Bronchial epithelial cell (primary cell): ENCODE measurements around the gene SLC10A2. TPM values are rescaled to one million over a fixed set of nuclear protein-coding genes. Genes with fewer than 3 reads are reported as not detected.
A peak's percentile ranks its signal among the peaks of the same experiment; 100 is the strongest.

Experiments used
- DNase-seq: peaks from one replicate; pipeline ENCODE4 v3.0.0-alpha.2; 2010; ENCODE audit warnings: low read depth
- FAIRE-seq: peaks from 2 replicates; lab custom pipeline; 2011; peaks lifted over from hg19 to GRCh38; lab: Jason Lieb, UNC
- H3K27me3 ChIP-seq: 2 replicates; pipeline ENCODE4 v1.5.1; 2011; ENCODE audit warnings: low read length; ENCODE audit not compliant: control insufficient read depth, insufficient read depth
- H3K36me3 ChIP-seq: 2 replicates; pipeline ENCODE4 v1.5.1; 2011; ENCODE audit warnings: low read length; ENCODE audit not compliant: control insufficient read depth, insufficient read depth
- H3K4me3 ChIP-seq: 2 replicates; pipeline ENCODE4 v1.5.1; 2011; ENCODE audit warnings: mild to moderate bottlenecking, low read depth, low read length, control low read depth
- total RNA-seq: library from RNA; depleted of rRNA; stranded (reverse); fragments of >200 nt; gene quantifications from 2 replicates; pipeline ENCODE4 v1.2.1, GENCODE V29; 2014
- TF ChIP-seq, protein P1 (sequence below): IDR thresholded peaks from 2 replicates; pipeline ENCODE4 v1.5.1; 2011; ENCODE audit warnings: mild to moderate bottlenecking, moderate library complexity, low read length, control low read depth, inconsistent platforms; ENCODE audit not compliant: insufficient read depth, severe bottlenecking

SLC10A2 gene
- total RNA-seq, 1 donor from 2014 or later, result not detected

DNA sequence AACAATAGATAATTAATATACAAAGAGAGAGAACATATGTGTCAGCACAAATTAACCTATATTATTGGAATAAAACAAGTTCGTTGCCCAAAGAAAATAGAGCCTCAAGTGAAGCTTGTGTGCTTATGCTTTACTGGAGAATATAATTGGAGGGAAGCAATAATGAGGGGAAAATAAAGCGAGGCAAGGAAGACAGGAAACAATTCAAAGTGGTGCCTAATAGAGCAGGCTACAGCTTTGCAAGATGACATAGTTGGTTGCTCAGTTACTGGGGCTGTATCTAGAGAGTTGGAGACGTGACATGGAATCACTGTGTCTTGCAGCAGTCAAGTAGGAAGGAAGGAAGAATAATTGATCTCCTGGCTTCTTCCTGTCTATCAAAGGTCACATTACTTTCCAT lies 21.1 kb upstream of the SLC10A2 start:
- no peak for DNase-seq
- TF ChIP-seq, protein P1, sequence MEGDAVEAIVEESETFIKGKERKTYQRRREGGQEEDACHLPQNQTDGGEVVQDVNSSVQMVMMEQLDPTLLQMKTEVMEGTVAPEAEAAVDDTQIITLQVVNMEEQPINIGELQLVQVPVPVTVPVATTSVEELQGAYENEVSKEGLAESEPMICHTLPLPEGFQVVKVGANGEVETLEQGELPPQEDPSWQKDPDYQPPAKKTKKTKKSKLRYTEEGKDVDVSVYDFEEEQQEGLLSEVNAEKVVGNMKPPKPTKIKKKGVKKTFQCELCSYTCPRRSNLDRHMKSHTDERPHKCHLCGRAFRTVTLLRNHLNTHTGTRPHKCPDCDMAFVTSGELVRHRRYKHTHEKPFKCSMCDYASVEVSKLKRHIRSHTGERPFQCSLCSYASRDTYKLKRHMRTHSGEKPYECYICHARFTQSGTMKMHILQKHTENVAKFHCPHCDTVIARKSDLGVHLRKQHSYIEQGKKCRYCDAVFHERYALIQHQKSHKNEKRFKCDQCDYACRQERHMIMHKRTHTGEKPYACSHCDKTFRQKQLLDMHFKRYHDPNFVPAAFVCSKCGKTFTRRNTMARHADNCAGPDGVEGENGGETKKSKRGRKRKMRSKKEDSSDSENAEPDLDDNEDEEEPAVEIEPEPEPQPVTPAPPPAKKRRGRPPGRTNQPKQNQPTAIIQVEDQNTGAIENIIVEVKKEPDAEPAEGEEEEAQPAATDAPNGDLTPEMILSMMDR, result no peak
- FAIRE-seq, result no peak

DNA sequence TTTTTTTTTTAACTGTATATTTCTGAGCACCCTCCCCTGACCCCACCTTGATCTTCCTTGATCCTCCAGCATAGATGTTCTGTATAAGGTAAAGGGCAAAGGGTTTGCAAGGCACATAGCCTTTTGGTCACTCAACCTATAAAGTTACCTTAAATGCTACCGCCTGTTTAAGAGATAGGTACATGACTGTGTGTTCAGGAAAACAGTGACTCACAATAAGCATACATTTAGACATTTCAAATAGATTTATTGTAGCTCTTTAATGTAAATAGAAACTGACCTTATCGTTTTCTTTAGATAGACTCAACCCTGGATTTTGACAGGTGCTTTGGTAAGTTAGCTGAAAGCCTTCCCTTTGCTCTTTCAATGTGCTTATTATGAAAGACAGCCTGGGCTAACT lies 15.2 kb upstream of the SLC10A2 start:
- no peak for DNase-seq
- no peak for FAIRE-seq
- Histone ChIP-seq H3K36me3 (no peaks in the 10 kb centered on the region), H3K4me3 (no peak overlapping the region), H3K27me3 (no peaks in the 10 kb centered on the region)
- TF ChIP-seq, protein P1, result no peak

More for the DNA sequence above, 21.1 kb upstream of the SLC10A2 start:
- Histone ChIP-seq H3K4me3 (no peak overlapping the region), H3K36me3 (no peaks in the 10 kb centered on the region), H3K27me3 (no peaks in the 10 kb centered on the region)

DNA sequence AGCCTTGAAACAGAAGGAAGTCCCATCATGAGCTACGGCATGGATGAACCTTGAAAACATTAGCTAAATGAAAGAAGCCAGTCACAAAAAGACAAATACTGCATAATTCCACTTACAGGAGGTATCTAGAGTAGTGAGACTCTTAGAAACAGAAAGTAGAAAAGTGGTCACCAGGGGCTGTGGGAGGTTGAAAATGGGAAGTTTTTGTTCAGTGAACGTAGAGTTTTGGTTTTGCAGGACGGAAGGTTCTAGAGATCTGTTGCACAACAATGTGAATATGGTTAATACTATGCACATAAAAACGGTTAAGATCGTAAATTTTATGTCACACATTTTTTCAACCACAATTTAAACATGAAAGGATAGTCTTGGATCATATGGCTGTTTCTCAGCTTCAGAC lies 11.9 kb upstream of the SLC10A2 start:
- no peak for FAIRE-seq
- Histone ChIP-seq H3K27me3 (no peaks in the 10 kb centered on the region), H3K36me3 (no peaks in the 10 kb centered on the region), H3K4me3 (no peak overlapping the region)
- TF ChIP-seq, protein P1, result no peak
- no peak for DNase-seq

DNA sequence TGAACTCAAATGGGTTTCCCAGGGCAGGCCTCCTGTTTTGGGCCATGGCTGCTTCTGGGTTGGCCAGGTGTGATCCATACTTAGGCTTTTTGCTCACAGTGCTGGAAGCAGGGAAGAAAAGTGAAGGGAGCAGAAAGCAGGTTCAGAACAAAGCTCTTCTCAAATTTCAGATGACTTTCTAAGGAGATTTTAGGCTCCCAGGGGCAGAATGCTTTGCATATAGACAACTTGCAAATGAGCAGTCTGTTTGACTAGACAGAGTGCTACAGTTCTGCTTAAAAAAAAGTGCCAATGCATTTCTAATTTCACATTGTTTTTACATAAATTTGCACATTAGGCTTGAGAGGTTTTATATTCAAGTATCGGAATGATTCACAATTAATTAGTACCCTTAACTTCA lies 2.6 kb upstream of the SLC10A2 start:
- FAIRE-seq, result no peak
- Histone ChIP-seq H3K4me3 (no peak overlapping the region), H3K36me3 (no peaks in the 10 kb centered on the region), H3K27me3 (no peaks in the 10 kb centered on the region)
- DNase-seq, result no peak
- TF ChIP-seq, protein P1, result no peak

DNA sequence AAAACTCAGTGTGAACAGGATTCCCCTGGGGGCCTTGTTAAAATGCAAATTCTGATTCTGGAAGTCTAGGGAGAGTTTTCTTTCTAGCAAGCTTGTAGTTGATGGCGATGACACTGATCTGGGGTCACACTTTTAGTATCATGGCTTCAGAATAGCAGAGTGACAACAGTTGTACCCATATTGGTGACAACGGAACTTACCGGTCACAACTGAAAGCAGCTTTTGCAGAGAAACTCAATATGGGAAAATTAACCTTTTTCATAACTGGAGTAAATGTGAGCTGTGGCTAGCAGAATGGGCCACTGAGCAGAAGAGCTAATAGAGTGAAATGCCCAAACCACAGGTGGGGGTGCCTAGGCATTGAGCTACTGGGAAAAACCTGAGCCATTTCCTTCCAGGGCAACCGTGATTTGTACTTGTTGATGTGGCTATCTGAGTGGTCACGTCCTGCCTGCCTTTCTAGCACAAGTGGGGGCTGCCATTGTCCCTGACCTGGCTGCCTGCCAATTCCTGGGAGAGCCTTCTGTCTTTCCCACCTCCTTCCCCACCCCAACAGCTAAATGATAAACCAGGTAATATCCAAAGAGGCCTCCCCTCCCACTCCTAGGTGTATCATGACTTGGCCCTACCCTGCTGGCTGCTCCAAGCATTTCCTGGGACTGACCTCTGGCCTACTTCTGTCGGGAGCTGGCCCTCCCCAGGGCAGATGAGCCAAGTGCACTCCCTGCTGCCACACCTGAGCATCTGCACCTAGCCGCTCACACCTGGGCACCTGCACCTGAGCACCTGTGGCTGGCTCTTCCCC lies 1.7 kb upstream of the SLC10A2 start:
- DNase-seq (peak; percentile 5), FAIRE-seq (peak; percentile 13)
- Histone ChIP-seq H3K27me3 (no peaks in the 10 kb centered on the region), H3K4me3 (no peak overlapping the region), H3K36me3 (no peaks in the 10 kb centered on the region)
- TF ChIP-seq, protein P1, result peak; percentile 10

DNA sequence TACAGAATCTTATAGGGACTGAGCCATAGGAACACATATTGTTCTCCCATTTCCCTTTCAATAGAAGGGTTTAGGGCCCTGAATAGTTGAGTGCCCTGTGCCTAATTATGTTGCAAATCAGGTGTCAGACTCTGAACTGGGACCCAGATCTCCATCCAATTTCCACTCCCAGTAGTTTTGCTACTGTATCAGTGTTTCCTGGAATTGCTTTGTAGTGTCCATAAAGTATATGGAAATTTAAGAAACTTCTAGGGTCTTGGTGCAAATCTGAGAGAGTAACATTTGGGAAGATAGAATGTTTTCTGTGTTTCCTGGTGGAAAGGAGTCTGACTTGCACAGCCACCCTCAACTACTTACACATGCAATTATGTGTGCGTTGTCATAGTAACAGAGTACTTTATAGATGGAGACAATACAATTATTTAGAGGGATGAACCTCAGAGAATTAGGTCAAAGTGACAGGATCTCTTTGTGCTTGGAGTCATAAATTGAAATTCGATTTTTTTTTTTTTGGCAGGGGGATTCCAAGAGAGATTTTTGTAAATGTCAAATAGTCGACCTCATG lies 646 bp upstream of the SLC10A2 start:
- Histone ChIP-seq H3K27me3 (no peaks in the 10 kb centered on the region), H3K4me3 (no peak overlapping the region), H3K36me3 (no peaks in the 10 kb centered on the region)
- DNase-seq (no peak), FAIRE-seq (no peak)
- TF ChIP-seq, protein P1, result no peak
